COLO668 (cell line): Measurements from ENCODE around the gene NFKBIA.
"Not testable (repeated sequence)": the region's sequence is repeated elsewhere in the genome, so short reads cannot be mapped to it uniquely, and the experiment has no call there.

ENCODE experiments used
- DNase-seq: peaks from one replicate; lab custom pipeline; 2025; ENCODE audit not compliant: unreplicated experiment; lab: John Stamatoyannopoulos, UW

NFKBIA gene

GRCh38 chr14:35409595-35409994 lies 5.0 kb upstream of the NFKBIA start:
- no peak for DNase-seq

- DNase-seq, result no peak
These were observed 3.5 kb upstream of the NFKBIA start for GRCh38 chr14:35408026-35408425.

GRCh38 chr14:35407306-35407630 lies 2.7 kb upstream of the NFKBIA start:
- no peak for DNase-seq

- peak; percentile 18 for DNase-seq
These were observed 2.2 kb upstream of the NFKBIA start for GRCh38 chr14:35406506-35407305.

GRCh38 chr14:35406090-35406489 lies 1.5 kb upstream of the NFKBIA start:
- DNase-seq, result no peak

- peak; percentile 57 for DNase-seq
These were observed 901 bp upstream of the NFKBIA start for GRCh38 chr14:35405304-35405996.

GRCh38 chr14:35403603-35404448 lies 723 bp downstream of the NFKBIA start:
- peak; percentile 98 for DNase-seq

GRCh38 chr14:35403114-35403602 lies 1.4 kb downstream of the NFKBIA start:
- DNase-seq, result peak; percentile 49

- peak; percentile 33 for DNase-seq
These were observed 2.0 kb downstream of the NFKBIA start for GRCh38 chr14:35402323-35403113.

- no peak for DNase-seq
These were observed 2.9 kb downstream of the NFKBIA start for GRCh38 chr14:35401422-35402265.

- no peak for DNase-seq
These were observed 3.7 kb downstream of the NFKBIA start for GRCh38 chr14:35400648-35401421.

GRCh38 chr14:35399083-35399937 lies 5.2 kb downstream of the NFKBIA start:
- no peak for DNase-seq

GRCh38 chr14:35398071-35398584 lies 6.4 kb downstream of the NFKBIA start:
- DNase-seq, result no peak

GRCh38 chr14:35396610-35397009 lies 7.9 kb downstream of the NFKBIA start:
- not testable (repeated sequence) for DNase-seq

GRCh38 chr14:35395283-35395682 lies 9.3 kb downstream of the NFKBIA start:
- DNase-seq, result no peak

- DNase-seq, result no peak
These were observed 10.1 kb downstream of the NFKBIA start for GRCh38 chr14:35394326-35395013.

- no peak for DNase-seq
These were observed 10.7 kb downstream of the NFKBIA start for GRCh38 chr14:35393826-35394225.
